ENCODE results near the gene CD96. TPM values are rescaled to one million over a fixed set of nuclear protein-coding genes. Genes with fewer than 3 reads are reported as not detected.

The CD96 gene, protein sequence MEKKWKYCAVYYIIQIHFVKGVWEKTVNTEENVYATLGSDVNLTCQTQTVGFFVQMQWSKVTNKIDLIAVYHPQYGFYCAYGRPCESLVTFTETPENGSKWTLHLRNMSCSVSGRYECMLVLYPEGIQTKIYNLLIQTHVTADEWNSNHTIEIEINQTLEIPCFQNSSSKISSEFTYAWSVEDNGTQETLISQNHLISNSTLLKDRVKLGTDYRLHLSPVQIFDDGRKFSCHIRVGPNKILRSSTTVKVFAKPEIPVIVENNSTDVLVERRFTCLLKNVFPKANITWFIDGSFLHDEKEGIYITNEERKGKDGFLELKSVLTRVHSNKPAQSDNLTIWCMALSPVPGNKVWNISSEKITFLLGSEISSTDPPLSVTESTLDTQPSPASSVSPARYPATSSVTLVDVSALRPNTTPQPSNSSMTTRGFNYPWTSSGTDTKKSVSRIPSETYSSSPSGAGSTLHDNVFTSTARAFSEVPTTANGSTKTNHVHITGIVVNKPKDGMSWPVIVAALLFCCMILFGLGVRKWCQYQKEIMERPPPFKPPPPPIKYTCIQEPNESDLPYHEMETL
- total RNA-seq = under 0.01 TPM in 1 of 2 replicates, not detected in the other

DNA sequence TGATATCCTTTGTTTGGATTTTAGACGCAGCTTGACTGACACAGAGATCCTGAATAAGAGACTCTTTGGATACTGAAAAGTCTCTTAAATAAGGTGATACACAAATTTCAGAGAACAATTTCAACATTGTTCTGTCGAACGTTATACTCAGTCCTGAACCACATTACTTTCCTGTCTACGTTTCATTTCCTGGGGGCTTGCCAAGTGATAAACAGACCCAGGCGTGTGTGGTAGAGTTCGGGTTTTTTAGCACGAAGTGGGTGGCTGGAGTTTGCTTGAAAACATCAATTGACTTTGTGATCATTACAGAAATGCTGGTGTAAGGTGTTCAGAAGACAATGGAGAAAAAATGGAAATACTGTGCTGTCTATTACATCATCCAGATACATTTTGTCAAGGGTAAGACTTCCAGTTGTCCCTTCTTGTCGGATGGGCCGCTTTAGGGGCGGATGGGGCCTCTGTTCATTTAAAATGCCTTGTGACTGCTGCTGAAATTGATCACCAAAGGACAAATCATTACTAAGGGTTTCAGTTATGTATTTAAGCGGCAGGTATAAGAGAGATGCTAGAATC lies at the start of gene CD96:
CD96 (plus strand) TSS at position 287 of the 573 bp plus-strand sequence; CDS start at position 339, 52 bp downstream.

DNA sequence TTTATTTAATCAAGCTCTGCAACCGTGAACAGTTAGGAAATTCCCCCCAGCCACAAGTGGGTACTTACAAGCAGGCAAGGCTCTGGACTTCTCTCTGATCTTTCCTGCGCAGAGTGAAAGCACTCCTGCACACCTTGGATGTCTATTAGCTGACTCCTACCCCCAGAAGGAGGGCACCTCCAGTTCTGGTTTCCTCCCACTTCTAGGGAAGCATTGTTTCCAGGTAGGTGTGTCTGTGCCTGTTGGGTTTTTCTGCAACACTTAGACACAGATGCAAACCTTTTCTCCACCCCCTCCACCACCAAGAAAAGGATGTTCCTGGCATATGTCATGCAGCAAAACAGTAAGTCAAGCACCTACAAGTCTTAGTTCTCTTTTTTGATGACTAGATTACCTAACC lies 53.2 kb downstream of the CD96 start, which contains the start of gene ZBED2:
ZBED2 (minus strand) TSS at position 115 of the 400 bp plus-strand sequence. CDS start 1,145 bp downstream, outside the sequence.

Other genes starting within 250 kb of the CD96 start
- gene ZBED2, start 53.1 kb downstream of the CD96 start, total RNA-seq = not detected in 2 replicates
- 0.22 and 0.39 TPM in 2 replicates for gene PLCXD2, start 132.5 kb downstream of the CD96 start, total RNA-seq